ENCODE data around the gene KRTAP9-8. TPM values are rescaled to one million over a fixed set of nuclear protein-coding genes. Genes with fewer than 3 reads are reported as not detected.
"Not testable (repeated sequence)": the region's sequence is repeated elsewhere in the genome, so short reads cannot be mapped to it uniquely, and the experiment has no call there.

KRTAP9-8 gene
- polyA plus RNA-seq, 1 donor = not detected

DNA sequence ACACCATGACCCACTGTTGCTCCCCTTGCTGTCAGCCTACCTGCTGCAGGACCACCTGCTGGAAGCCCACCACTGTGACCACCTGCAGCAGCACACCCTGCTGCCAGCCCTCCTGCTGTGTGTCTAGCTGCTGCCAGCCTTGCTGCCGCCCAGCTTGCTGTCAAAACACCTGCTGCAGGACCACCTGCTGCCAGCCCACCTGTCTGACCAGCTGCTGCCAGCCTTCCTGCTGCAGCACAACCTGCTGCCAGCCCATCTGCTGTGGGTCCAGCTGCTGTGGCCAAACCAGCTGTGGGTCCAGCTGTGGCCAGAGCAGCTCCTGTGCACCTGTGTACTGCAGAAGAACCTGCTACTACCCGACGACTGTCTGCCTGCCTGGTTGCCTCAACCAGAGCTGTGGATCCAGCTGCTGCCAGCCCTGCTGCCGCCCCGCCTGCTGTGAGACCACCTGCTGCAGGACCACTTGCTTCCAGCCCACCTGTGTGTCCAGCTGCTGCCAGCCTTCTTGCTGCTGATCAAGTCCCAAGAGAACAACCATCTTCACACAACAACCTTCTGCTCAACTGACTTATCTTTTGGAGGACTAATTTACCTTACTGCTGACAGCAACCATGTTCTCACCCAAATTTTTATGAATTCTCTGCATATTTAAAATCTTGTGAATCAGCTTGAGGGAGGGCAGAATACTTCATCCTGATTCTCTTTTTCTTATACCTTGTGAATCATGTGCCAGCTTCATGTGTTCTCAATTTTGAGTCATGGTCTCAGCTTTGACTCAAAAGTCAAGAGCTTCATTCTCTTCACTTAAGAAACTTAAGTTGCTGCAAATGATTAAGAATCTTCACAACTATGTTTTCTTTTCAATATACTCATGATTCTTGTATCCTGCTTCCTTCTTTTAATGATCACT is 17.8 kb downstream of the KRTAP9-8 start, which contains the start of gene KRTAP9-9:
KRTAP9-9 (plus strand) TSS at position 4 of the 910 bp plus-strand sequence.
- DNase-seq; H3K27ac ChIP-seq (ENCODE audit: low read length); H3K4me3 ChIP-seq (ENCODE audit: low read length); H3K36me3 ChIP-seq (ENCODE audit: control insufficient read depth, insufficient read depth, low read length); H3K4me1 ChIP-seq (ENCODE audit: control insufficient read depth, insufficient read depth, low read length); H3K9me3 ChIP-seq (ENCODE audit: control insufficient read depth, low read depth, low read length): not testable (repeated sequence)
- WGBS (ENCODE audit: insufficient coverage, low lambda C conversion rate) = no CpG with 5 or more reads among the region's 5 CpGs
- H3K27me3 ChIP-seq (ENCODE audit: control insufficient read depth, insufficient read depth, low read length) = peaks cover 18% of the 10 kb centered on the region

DNA sequence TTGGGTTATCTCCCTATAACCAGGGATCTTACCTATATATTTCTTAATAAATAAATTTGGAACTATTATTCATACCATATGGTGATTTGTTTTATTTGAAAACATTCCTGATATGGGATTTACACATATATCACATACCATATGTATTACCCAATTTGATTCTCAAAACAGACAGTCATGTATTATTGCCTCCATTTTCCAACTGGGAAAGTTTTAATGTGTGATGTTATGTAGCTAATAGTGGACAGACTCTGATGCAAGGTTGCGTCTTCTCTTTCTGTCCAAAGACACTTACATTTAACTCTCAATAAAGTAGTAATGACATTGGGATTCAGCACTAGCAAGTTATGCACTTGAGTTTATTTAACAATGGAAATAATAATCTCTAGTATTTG is 18.5 kb downstream of the KRTAP9-8 start:
- H3K4me3 ChIP-seq (ENCODE audit: low read length) = no peak overlapping the region
- DNase-seq = no peak
- peaks cover 15% of the 10 kb centered on the region for H3K27me3 ChIP-seq (ENCODE audit: control insufficient read depth, insufficient read depth, low read length)
- no CpG with 5 or more reads among the region's 1 CpG for WGBS (ENCODE audit: insufficient coverage, low lambda C conversion rate)
- no peaks in the 10 kb centered on the region for H3K4me1 ChIP-seq (ENCODE audit: control insufficient read depth, insufficient read depth, low read length)
- H3K36me3 ChIP-seq (ENCODE audit: control insufficient read depth, insufficient read depth, low read length) = no peaks in the 10 kb centered on the region
- H3K9me3 ChIP-seq (ENCODE audit: control insufficient read depth, low read depth, low read length) = no peaks in the 10 kb centered on the region
- no peak overlapping the region for H3K27ac ChIP-seq (ENCODE audit: low read length)

DNA sequence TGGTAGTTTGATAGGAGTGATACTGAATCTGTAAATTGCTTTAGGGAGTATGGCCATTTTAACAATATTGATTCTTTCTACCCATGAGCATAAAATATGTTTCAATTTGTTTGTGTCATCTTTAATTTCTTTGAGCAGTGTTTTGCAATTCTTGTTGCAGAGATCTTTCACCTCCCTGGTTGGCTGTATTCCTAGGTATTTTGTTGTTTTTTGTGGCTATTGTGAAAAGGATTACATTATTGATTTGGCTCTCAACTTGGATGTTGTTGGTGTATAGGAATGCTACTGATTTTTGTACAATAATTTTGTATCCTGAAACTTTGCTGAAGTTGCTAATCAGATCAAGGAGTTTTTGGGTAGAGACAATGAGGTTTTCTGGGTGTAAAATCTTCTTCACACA is 20.6 kb downstream of the KRTAP9-8 start:
- Histone ChIP-seq H3K4me3 (ENCODE audit: low read length) (no peak overlapping the region), H3K9me3 (ENCODE audit: control insufficient read depth, low read depth, low read length) (no peaks in the 10 kb centered on the region), H3K27me3 (ENCODE audit: control insufficient read depth, insufficient read depth, low read length) (peaks cover 11% of the 10 kb centered on the region), H3K4me1 (ENCODE audit: control insufficient read depth, insufficient read depth, low read length) (no peaks in the 10 kb centered on the region), H3K36me3 (ENCODE audit: control insufficient read depth, insufficient read depth, low read length) (no peaks in the 10 kb centered on the region), H3K27ac (ENCODE audit: low read length) (no peak overlapping the region)
- no peak for DNase-seq

DNA sequence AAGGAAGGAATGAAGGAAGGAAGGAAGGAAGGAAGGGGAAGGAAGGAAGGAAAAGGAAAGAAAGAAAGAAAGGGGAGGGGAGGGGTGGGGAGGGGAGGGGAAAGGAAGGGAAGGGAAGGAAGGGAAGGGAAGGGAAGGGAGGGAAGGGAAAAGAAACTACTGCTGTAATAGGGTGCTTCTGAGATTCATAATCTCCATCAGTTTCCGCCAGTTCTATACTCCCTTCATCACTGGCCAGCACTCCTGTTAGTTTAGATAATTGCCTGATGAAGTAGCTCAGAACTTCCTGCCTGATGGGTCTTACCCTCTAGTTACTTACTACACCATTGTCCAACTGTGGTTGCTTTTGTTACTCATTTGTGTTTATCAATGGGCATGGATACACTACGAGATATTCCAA is 25.4 kb downstream of the KRTAP9-8 start:
- Histone ChIP-seq H3K27me3 (ENCODE audit: control insufficient read depth, insufficient read depth, low read length) (peaks cover 7% of the 10 kb centered on the region), H3K4me1 (ENCODE audit: control insufficient read depth, insufficient read depth, low read length) (no peaks in the 10 kb centered on the region), H3K4me3 (ENCODE audit: low read length) (no peak overlapping the region), H3K27ac (ENCODE audit: low read length) (no peak overlapping the region), H3K36me3 (ENCODE audit: control insufficient read depth, insufficient read depth, low read length) (no peaks in the 10 kb centered on the region), H3K9me3 (ENCODE audit: control insufficient read depth, low read depth, low read length) (no peaks in the 10 kb centered on the region)
- no peak for DNase-seq
- WGBS (ENCODE audit: insufficient coverage, low lambda C conversion rate) = no CpG with 5 or more reads among the region's 2 CpGs

DNA sequence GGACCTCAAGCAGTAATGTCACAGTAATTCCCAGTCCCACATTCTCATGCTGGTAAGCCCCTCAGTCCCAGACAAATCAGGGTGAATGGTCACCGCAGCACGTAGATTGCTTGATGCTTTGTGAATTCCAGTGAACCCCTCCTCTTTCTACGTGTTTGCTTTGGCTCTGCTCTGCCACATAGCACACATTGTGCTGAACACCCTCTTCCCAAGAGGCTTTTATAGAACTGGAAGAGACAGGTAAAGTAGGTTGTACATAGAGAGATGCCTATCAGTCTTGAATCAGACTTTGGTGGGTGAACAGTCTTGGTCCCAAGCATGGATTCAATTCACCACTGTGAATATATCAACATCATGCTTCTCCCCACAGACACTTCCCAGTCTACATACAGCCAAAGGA is 26.8 kb downstream of the KRTAP9-8 start:
- Histone ChIP-seq H3K27ac (ENCODE audit: low read length) (no peak overlapping the region), H3K27me3 (ENCODE audit: control insufficient read depth, insufficient read depth, low read length) (peaks cover 7% of the 10 kb centered on the region), H3K36me3 (ENCODE audit: control insufficient read depth, insufficient read depth, low read length) (no peaks in the 10 kb centered on the region), H3K4me1 (ENCODE audit: control insufficient read depth, insufficient read depth, low read length) (no peaks in the 10 kb centered on the region), H3K4me3 (ENCODE audit: low read length) (no peak overlapping the region), H3K9me3 (ENCODE audit: control insufficient read depth, low read depth, low read length) (no peaks in the 10 kb centered on the region)
- DNase-seq = no peak
- WGBS (ENCODE audit: insufficient coverage, low lambda C conversion rate) = no CpG with 5 or more reads among the region's 3 CpGs

DNA sequence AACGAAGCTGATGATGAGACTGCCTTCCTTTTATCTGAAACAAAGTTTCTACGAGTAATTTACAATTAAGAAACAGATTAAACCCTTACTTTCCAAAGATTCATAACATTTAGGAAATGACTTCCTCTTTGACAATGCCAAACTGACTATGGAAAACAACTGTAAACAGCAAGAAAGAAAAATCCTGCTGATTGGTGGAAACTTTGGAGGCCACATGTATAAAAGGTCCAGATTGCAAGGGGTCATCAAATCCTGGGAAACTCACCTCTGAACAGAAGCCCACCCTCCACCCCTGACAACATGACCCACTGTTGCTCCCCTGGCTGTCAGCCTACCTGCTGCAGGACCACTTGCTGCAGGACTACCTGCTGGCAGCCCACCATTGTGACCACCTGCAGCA is 27.3 kb downstream of the KRTAP9-8 start, which contains the start of gene KRTAP9-6:
KRTAP9-6 (plus strand) TSS at position 301 of the 400 bp plus-strand sequence; CDS start at position 301, 0 bp downstream.
- WGBS (ENCODE audit: insufficient coverage, low lambda C conversion rate) = no CpG with 5 or more reads among the region's 2 CpGs
- Histone ChIP-seq H3K4me3 (ENCODE audit: low read length) (no peak within 1 kb of the TSS), H3K4me1 (ENCODE audit: control insufficient read depth, insufficient read depth, low read length) (no peaks in the 10 kb centered on the region), H3K27ac (ENCODE audit: low read length) (no peak within 1 kb of the TSS), H3K27me3 (ENCODE audit: control insufficient read depth, insufficient read depth, low read length) (peaks cover 7% of the 10 kb centered on the region), H3K36me3 (ENCODE audit: control insufficient read depth, insufficient read depth, low read length) (no peaks in the 10 kb centered on the region), H3K9me3 (ENCODE audit: control insufficient read depth, low read depth, low read length) (no peaks in the 10 kb centered on the region)
- DNase-seq = no peak

DNA sequence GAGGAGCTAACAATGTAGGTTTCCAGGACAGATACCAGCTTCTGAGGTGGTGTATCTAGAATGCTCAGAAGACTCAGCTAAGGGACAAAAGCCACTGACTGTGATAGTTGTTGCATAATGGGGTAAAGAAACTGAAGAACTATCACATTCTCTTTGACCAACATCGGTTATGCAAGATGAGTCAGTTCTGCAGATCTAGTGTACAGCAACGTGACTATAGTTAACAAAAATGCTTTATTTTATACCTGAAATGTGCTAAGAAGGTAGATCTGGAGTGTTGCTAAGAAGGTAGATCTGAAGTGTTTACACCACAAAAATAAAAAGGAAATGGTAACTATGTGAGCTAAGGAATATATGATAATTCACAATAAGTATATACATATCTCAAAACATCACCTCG is 29.9 kb downstream of the KRTAP9-8 start:
- Histone ChIP-seq H3K4me3 (ENCODE audit: low read length) (no peak overlapping the region), H3K27me3 (ENCODE audit: control insufficient read depth, insufficient read depth, low read length) (peaks cover 6% of the 10 kb centered on the region), H3K27ac (ENCODE audit: low read length) (no peak overlapping the region), H3K36me3 (ENCODE audit: control insufficient read depth, insufficient read depth, low read length) (no peaks in the 10 kb centered on the region), H3K9me3 (ENCODE audit: control insufficient read depth, low read depth, low read length) (no peaks in the 10 kb centered on the region), H3K4me1 (ENCODE audit: control insufficient read depth, insufficient read depth, low read length) (no peaks in the 10 kb centered on the region)
- DNase-seq = no peak
- no CpG with 5 or more reads among the region's 3 CpGs for WGBS (ENCODE audit: insufficient coverage, low lambda C conversion rate)

DNA sequence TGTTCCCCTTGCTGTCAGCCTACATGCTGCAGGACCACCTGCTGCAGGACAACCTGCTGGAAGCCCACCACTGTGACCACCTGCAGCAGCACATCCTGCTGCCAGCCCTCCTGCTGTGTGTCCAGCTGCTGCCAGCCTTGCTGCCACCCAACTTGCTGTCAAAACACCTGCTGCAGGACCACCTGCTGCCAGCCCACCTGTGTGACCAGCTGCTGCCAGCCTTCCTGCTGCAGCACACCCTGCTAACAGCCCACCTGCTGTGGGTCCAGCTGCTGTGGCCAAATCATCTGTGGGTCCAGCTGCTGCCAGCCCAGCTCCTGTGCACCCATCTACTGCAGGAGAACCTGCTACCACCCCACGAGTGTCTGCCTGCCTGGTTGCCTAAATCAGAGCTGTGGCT is 33.5 kb downstream of the KRTAP9-8 start:
- H3K27me3 ChIP-seq (ENCODE audit: control insufficient read depth, insufficient read depth, low read length); H3K4me3 ChIP-seq (ENCODE audit: low read length); H3K36me3 ChIP-seq (ENCODE audit: control insufficient read depth, insufficient read depth, low read length); H3K4me1 ChIP-seq (ENCODE audit: control insufficient read depth, insufficient read depth, low read length); DNase-seq; H3K27ac ChIP-seq (ENCODE audit: low read length); H3K9me3 ChIP-seq (ENCODE audit: control insufficient read depth, low read depth, low read length): not testable (repeated sequence)
- WGBS (ENCODE audit: insufficient coverage, low lambda C conversion rate) = no CpG with 5 or more reads among the region's 1 CpG

DNA sequence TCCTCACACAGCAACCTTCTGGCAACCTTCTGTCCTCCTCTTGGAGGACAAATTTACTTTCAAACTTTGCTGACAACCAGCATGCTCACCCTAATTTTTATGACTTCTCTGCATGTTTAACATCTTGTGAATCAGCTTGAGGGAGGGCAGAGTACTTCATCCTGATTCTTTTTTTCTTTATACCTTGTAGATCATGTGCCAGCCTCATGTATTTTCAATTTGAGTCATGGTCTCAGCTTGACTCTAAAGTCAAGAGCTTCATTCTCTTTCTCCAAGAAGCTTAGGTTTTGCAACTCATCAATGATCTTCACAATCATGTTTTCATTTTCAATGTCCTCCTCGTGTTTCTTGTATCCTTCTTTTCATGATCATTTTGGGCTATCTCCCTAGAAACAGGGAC is 34.1 kb downstream of the KRTAP9-8 start:
- no peak overlapping the region for H3K27ac ChIP-seq (ENCODE audit: low read length)
- H3K4me3 ChIP-seq (ENCODE audit: low read length) = no peak overlapping the region
- WGBS (ENCODE audit: insufficient coverage, low lambda C conversion rate) = no CpG with 5 or more reads among the region's 1 CpG
- H3K36me3 ChIP-seq (ENCODE audit: control insufficient read depth, insufficient read depth, low read length) = no peaks in the 10 kb centered on the region
- peaks cover 3% of the 10 kb centered on the region for H3K27me3 ChIP-seq (ENCODE audit: control insufficient read depth, insufficient read depth, low read length)
- H3K9me3 ChIP-seq (ENCODE audit: control insufficient read depth, low read depth, low read length) = no peaks in the 10 kb centered on the region
- no peaks in the 10 kb centered on the region for H3K4me1 ChIP-seq (ENCODE audit: control insufficient read depth, insufficient read depth, low read length)
- DNase-seq = no peak

DNA sequence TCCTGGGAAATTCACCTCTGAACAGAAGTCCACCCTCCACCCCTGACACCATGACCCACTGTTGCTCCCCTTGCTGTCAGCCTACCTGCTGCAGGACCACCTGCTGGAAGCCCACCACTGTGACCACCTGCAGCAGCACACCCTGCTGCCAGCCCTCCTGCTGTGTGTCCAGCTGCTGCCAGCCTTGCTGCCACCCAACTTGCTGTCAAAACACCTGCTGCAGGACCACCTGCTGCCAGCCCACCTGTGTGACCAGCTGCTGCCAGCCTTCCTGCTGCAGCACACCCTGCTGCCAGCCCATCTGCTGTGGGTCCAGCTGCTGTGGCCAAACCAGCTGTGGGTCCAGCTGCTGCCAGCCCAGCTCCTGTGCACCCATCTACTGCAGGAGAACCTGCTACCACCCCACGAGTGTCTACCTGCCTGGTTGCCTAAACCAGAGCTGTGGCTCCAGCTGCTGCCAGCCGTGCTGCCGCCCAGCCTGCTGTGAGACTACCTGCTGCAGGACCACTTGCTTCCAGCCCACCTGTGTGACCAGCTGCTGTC is 37.9 kb downstream of the KRTAP9-8 start, which contains the start of gene KRTAP9-7:
KRTAP9-7 (plus strand) TSS at position 51 of the 543 bp plus-strand sequence; CDS start at position 51, 0 bp downstream.
- H3K27me3 ChIP-seq (ENCODE audit: control insufficient read depth, insufficient read depth, low read length); H3K27ac ChIP-seq (ENCODE audit: low read length); H3K9me3 ChIP-seq (ENCODE audit: control insufficient read depth, low read depth, low read length); H3K4me3 ChIP-seq (ENCODE audit: low read length); DNase-seq; H3K4me1 ChIP-seq (ENCODE audit: control insufficient read depth, insufficient read depth, low read length); H3K36me3 ChIP-seq (ENCODE audit: control insufficient read depth, insufficient read depth, low read length): not testable (repeated sequence)
- WGBS (ENCODE audit: insufficient coverage, low lambda C conversion rate) = no CpG with 5 or more reads among the region's 3 CpGs

Data from large intestine (tissue), 3 donors.